ENCODE data around the gene ATF7IP.

Gene ATF7IP

DNA sequence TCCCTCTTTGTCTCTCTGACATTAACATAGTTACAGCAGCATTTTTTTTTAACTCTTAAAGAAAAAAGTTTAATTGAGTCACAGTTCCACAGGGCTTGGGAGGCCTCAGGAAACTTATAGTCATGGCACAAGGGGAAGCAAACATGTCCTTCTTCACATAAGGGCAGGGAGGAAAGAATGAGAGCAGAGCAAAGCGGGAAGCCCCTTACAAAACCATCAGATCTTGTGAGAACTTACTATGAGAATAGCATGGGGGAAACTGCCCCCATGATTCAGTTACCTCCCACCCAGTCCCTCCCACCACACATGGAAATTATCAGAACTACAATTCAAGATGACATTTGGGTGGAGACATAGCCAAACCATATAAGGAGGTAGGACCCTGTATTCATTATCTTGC, 106.0 kb downstream of the ATF7IP start:
- peaks cover 77% of the 10 kb centered on the region for H3K36me3 Mint-ChIP-seq (ENCODE audit: low read depth)
- H3K4me1 Mint-ChIP-seq (ENCODE audit: low read depth), result no peaks in the 10 kb centered on the region
- H3K27ac Mint-ChIP-seq, result no peak overlapping the region
- no peak overlapping the region for H3K4me3 Mint-ChIP-seq
- no peaks in the 10 kb centered on the region for H3K27me3 Mint-ChIP-seq (ENCODE audit: low read depth)
- H3K9me3 Mint-ChIP-seq, result peaks cover 44% of the 10 kb centered on the region

DNA sequence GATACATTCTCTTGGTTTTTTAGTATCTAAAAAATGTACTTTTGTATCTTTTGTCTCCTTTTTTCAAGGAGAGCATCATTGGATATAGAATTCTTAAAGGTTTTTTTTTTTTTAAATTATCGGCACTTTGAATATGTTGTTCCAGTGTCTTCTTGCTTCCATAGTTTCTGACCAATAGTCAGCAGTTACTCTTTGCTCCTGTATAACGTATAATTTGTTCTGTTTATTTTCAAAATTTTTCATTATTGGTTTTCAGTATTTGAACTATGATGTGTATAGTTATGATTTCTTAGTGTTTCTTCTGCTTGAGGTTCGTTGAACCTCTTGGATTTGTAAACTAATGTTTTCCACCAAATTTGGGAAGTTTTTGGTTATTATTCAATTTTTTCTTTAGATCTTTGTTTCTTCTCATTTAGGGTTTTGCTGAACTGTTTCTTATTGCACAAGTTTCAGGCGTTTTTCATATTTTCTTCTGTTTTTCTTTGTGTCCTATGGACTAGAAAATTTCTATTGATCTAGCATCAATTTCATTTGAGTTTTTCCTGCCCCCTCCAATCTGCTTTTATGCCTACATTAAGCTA, 108.3 kb downstream of the ATF7IP start:
- H3K4me3 Mint-ChIP-seq, result no peak overlapping the region
- no peak overlapping the region for H3K27ac Mint-ChIP-seq
- peaks cover 41% of the 10 kb centered on the region for H3K9me3 Mint-ChIP-seq
- H3K27me3 Mint-ChIP-seq (ENCODE audit: low read depth), result no peaks in the 10 kb centered on the region
- H3K4me1 Mint-ChIP-seq (ENCODE audit: low read depth), result no peaks in the 10 kb centered on the region
- H3K36me3 Mint-ChIP-seq (ENCODE audit: low read depth), result peaks cover 78% of the 10 kb centered on the region

GRCh38 chr12:14479004-14479403, 113.5 kb downstream of the ATF7IP start:
- H3K36me3 Mint-ChIP-seq (ENCODE audit: low read depth), result peaks cover 68% of the 10 kb centered on the region
- no peak overlapping the region for H3K27ac Mint-ChIP-seq
- H3K4me3 Mint-ChIP-seq, result no peak overlapping the region
- H3K4me1 Mint-ChIP-seq (ENCODE audit: low read depth), result no peaks in the 10 kb centered on the region
- H3K9me3 Mint-ChIP-seq, result peaks cover 5% of the 10 kb centered on the region
- H3K27me3 Mint-ChIP-seq (ENCODE audit: low read depth), result no peaks in the 10 kb centered on the region

- H3K27me3 Mint-ChIP-seq (ENCODE audit: low read depth), result no peaks in the 10 kb centered on the region
- H3K27ac Mint-ChIP-seq, result no peak overlapping the region
- H3K36me3 Mint-ChIP-seq (ENCODE audit: low read depth), result peaks cover 65% of the 10 kb centered on the region
- H3K9me3 Mint-ChIP-seq, result no peaks in the 10 kb centered on the region
- no peak overlapping the region for H3K4me3 Mint-ChIP-seq
- no peaks in the 10 kb centered on the region for H3K4me1 Mint-ChIP-seq (ENCODE audit: low read depth)
Observed at GRCh38 chr12:14481201-14481600, 115.7 kb downstream of the ATF7IP start.

DNA sequence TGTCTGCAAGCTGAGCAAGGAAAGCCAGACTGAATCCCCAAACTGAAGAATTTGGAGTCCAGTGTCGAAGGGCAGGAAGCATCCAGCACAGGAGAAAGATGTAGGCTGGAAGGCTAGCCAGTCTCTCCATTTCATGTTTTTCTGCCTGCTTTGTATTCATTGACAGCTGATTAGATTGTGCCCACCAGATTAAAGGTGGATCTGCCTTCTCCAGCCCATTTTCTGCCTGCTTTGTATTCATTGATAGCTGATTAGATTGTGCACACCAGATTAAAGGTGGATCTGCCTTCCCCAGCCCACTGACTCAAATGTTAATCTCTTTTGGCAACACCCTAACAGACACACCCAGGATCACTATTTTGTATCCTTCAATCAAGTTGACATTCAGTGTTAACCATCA, 116.9 kb downstream of the ATF7IP start:
- peaks cover 72% of the 10 kb centered on the region for H3K36me3 Mint-ChIP-seq (ENCODE audit: low read depth)
- H3K4me3 Mint-ChIP-seq, result no peak overlapping the region
- H3K9me3 Mint-ChIP-seq, result no peaks in the 10 kb centered on the region
- no peaks in the 10 kb centered on the region for H3K27me3 Mint-ChIP-seq (ENCODE audit: low read depth)
- no peaks in the 10 kb centered on the region for H3K4me1 Mint-ChIP-seq (ENCODE audit: low read depth)
- no peak overlapping the region for H3K27ac Mint-ChIP-seq

DNA sequence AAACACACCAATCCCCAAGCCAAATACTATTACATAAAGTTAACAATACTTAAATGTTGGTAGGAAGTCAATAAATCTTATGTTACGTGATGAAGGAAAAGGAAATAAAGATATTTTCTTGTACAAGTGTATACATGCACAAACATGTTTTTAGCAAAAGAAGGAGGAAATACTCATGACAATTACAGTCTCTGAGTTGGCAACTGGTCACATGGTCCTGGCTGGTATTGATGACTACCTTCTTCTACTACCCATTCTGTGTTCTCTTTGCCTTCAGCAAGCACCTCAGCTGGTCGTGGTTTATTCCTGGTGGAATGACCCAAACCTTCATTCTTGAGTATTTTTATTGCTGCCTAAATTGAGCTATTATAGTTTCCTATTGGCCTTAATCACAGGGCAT, 117.4 kb downstream of the ATF7IP start:
- Mint-ChIP-seq H3K4me1 (ENCODE audit: low read depth) (no peaks in the 10 kb centered on the region), H3K36me3 (ENCODE audit: low read depth) (peaks cover 72% of the 10 kb centered on the region), H3K27ac (no peak overlapping the region), H3K9me3 (no peaks in the 10 kb centered on the region), H3K27me3 (ENCODE audit: low read depth) (no peaks in the 10 kb centered on the region), H3K4me3 (no peak overlapping the region)

DNA sequence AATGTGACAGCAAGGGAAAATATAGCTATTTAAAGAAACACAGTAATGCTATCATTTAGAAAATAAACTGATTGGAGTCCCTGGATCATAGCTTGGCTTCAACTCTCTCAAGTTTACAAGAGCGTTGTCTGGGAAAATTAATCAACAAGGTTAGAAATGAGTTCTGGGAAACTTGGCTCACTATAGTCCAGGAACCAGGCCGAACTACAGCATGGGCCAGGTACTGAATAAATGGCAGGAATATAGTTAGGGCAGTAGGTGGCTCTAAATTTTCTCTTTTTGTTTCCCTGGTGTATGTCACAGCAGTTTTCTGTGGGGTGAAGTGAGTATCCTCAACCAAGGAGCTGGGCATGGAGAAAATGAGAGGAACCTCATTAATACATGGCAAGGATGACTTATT, 129.8 kb downstream of the ATF7IP start:
- peaks cover 5% of the 10 kb centered on the region for H3K4me1 Mint-ChIP-seq (ENCODE audit: low read depth)
- no peaks in the 10 kb centered on the region for H3K9me3 Mint-ChIP-seq
- H3K27me3 Mint-ChIP-seq (ENCODE audit: low read depth), result no peaks in the 10 kb centered on the region
- no peak overlapping the region for H3K4me3 Mint-ChIP-seq
- H3K27ac Mint-ChIP-seq, result no peak overlapping the region
- H3K36me3 Mint-ChIP-seq (ENCODE audit: low read depth), result peaks cover 73% of the 10 kb centered on the region

- H3K27me3 Mint-ChIP-seq (ENCODE audit: low read depth), result no peaks in the 10 kb centered on the region
Observed at GRCh38 chr12:14505626-14506596, 140.4 kb downstream of the ATF7IP start.

DNA sequence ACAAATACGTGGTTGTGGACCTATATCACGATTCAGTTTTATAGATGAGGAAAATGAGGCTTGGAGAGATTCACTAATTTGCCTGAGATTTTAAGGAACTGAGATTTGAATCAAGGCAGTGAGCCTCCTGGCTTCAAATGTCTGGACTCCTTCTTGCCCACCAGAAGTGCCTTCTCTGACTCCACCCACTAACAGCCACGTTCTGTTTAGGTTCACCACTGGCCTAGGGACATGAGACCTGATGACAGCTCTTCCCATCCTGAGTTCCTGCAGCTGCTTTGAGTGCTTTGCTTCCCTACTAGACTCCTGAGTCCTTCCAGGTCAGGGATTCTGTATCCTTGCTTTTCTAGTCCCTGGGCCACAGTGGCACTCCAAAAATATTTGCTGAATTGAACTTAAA, 145.1 kb downstream of the ATF7IP start:
- Mint-ChIP-seq H3K9me3 (no peaks in the 10 kb centered on the region), H3K27me3 (ENCODE audit: low read depth) (no peaks in the 10 kb centered on the region), H3K27ac (no peak overlapping the region), H3K36me3 (ENCODE audit: low read depth) (peaks cover 7% of the 10 kb centered on the region), H3K4me1 (ENCODE audit: low read depth) (no peaks in the 10 kb centered on the region), H3K4me3 (no peak overlapping the region)

More at GRCh38 chr12:14505626-14506596, 140.4 kb downstream of the ATF7IP start:
- no peak overlapping the region for H3K4me3 Mint-ChIP-seq
- no peaks in the 10 kb centered on the region for H3K4me1 Mint-ChIP-seq (ENCODE audit: low read depth)
- peaks cover 23% of the 10 kb centered on the region for H3K36me3 Mint-ChIP-seq (ENCODE audit: low read depth)
- H3K27ac Mint-ChIP-seq, result no peak overlapping the region
- no peaks in the 10 kb centered on the region for H3K9me3 Mint-ChIP-seq

- Mint-ChIP-seq H3K27ac (no peak overlapping the region), H3K4me3 (no peak overlapping the region), H3K36me3 (ENCODE audit: low read depth) (no peaks in the 10 kb centered on the region), H3K27me3 (ENCODE audit: low read depth) (no peaks in the 10 kb centered on the region), H3K9me3 (no peaks in the 10 kb centered on the region), H3K4me1 (ENCODE audit: low read depth) (no peaks in the 10 kb centered on the region)
Observed at GRCh38 chr12:14514154-14514842, 148.8 kb downstream of the ATF7IP start.

GRCh38 chr12:14514946-14515345, 149.5 kb downstream of the ATF7IP start:
- Mint-ChIP-seq H3K4me1 (ENCODE audit: low read depth) (no peaks in the 10 kb centered on the region), H3K4me3 (no peak overlapping the region), H3K36me3 (ENCODE audit: low read depth) (no peaks in the 10 kb centered on the region), H3K9me3 (peaks cover 5% of the 10 kb centered on the region), H3K27ac (no peak overlapping the region), H3K27me3 (ENCODE audit: low read depth) (no peaks in the 10 kb centered on the region)

GRCh38 chr12:14521822-14522221, 156.3 kb downstream of the ATF7IP start:
- H3K9me3 Mint-ChIP-seq, result peaks cover 42% of the 10 kb centered on the region
- no peaks in the 10 kb centered on the region for H3K36me3 Mint-ChIP-seq (ENCODE audit: low read depth)
- H3K27me3 Mint-ChIP-seq (ENCODE audit: low read depth), result no peaks in the 10 kb centered on the region
- no peak overlapping the region for H3K4me3 Mint-ChIP-seq
- no peaks in the 10 kb centered on the region for H3K4me1 Mint-ChIP-seq (ENCODE audit: low read depth)
- H3K27ac Mint-ChIP-seq, result no peak overlapping the region

DNA sequence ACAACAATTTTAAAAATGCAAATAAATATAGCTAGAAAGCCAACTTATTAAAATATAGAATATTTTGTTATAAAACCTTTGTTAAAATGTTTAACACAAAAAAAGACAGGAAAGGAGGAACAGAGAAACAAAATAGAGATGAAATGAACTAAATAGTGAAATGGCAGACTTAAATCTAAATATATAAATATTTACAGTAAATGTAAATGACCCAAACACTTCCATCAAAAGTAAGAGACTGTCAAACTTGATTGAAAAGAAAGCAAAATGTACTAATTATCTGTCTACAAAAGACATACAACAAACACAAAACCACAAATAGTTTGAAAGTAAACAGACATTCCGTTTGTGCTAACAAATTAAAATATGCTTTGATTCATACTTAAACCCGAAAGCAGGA, 160.5 kb downstream of the ATF7IP start:
- H3K9me3 Mint-ChIP-seq, result peaks cover 30% of the 10 kb centered on the region
- no peaks in the 10 kb centered on the region for H3K27me3 Mint-ChIP-seq (ENCODE audit: low read depth)
- no peaks in the 10 kb centered on the region for H3K4me1 Mint-ChIP-seq (ENCODE audit: low read depth)
- no peak overlapping the region for H3K27ac Mint-ChIP-seq
- no peaks in the 10 kb centered on the region for H3K36me3 Mint-ChIP-seq (ENCODE audit: low read depth)
- no peak overlapping the region for H3K4me3 Mint-ChIP-seq

DNA sequence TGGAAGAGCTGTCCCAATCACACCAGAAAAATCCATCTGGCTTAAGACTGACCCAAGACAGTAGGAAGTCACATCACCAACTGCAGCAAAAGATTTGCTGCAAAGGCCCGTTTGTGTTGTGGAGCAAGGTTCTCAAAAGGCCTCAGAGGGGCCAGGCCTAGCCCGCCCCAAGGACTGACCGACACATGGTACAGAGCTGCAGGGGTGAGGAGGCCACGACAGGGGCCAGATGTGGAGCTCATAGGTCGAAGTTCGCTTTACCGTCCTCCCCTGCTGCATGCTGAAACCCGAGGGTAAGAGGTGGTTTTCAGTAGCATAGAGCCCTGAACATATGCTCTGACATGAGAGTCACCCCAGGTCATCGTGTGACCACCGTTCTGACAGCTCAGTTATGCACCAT, 166.7 kb downstream of the ATF7IP start:
- Mint-ChIP-seq H3K9me3 (no peaks in the 10 kb centered on the region), H3K27ac (no peak overlapping the region), H3K36me3 (ENCODE audit: low read depth) (no peaks in the 10 kb centered on the region), H3K4me3 (no peak overlapping the region), H3K4me1 (ENCODE audit: low read depth) (no peaks in the 10 kb centered on the region), H3K27me3 (ENCODE audit: low read depth) (no peaks in the 10 kb centered on the region)

DNA sequence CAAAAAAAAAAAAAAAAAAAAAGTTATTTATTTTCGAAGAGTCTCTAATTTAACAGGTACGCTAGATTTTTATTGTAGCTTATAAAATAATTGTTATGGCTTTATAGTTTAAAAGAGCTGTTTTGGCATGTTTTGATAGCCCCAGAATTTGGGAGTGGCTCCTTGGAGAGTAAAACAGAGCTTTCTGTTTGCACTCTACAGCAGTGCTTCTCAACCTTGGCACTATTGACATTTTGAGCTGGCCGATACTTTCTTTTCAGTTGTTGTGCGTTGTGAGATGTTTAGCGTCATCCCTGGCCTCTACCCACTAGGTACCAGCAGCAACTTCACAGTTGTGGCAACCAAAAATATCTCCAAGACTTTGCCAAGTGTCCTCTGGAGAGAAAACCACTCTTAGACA, 171.6 kb downstream of the ATF7IP start:
- Mint-ChIP-seq H3K4me3 (no peak overlapping the region), H3K27ac (no peak overlapping the region), H3K4me1 (ENCODE audit: low read depth) (no peaks in the 10 kb centered on the region), H3K9me3 (no peaks in the 10 kb centered on the region), H3K36me3 (ENCODE audit: low read depth) (no peaks in the 10 kb centered on the region), H3K27me3 (ENCODE audit: low read depth) (peaks cover 11% of the 10 kb centered on the region)

All from T-helper 1 cell treated with Interleukin-12 subunit alpha and Interleukin-12 subunit beta and Interleukin-4 antibody, amounts not matched to agents 30 μg/mL and 1 μg/mL, for 36 hours (primary cell).